ENCODE data around the gene GJA5. TPM values are rescaled to one million over a fixed set of nuclear protein-coding genes. Genes with fewer than 3 reads are reported as not detected.

Gene GJA5
- total RNA-seq, 1 donor: 0.86 TPM

DNA sequence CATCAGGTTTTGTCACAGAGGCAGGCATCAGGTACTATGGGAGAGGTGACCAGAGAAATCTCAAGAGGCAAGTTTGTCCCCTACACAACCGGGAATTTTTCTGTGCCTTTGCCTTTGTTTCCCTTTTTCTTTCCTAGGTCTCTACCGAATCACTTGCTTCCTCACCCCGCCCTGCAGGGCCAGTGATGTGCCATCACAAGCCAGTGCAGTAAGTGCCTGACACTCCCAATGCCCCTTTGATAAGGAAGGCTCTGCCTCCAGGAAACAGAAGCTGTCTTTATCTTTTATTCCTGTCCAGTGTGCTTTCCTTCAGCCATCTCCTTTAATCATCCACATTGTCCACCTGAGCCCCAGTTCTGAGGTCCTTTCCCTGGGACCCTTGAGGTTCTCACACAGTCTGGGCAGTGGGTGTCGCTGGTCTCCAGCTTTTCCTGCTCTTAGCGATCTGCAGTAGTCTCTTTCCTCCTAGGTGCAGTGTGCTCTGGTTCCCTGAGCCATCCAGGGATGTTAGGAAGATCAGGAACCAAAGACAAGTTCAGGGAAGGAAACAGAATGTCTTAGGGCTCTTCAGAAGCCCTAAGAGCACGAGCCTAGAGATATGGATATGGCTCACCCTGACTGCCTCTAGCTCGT lies 36.6 kb downstream of the GJA5 start:
- TF ChIP-seq, protein P1, sequence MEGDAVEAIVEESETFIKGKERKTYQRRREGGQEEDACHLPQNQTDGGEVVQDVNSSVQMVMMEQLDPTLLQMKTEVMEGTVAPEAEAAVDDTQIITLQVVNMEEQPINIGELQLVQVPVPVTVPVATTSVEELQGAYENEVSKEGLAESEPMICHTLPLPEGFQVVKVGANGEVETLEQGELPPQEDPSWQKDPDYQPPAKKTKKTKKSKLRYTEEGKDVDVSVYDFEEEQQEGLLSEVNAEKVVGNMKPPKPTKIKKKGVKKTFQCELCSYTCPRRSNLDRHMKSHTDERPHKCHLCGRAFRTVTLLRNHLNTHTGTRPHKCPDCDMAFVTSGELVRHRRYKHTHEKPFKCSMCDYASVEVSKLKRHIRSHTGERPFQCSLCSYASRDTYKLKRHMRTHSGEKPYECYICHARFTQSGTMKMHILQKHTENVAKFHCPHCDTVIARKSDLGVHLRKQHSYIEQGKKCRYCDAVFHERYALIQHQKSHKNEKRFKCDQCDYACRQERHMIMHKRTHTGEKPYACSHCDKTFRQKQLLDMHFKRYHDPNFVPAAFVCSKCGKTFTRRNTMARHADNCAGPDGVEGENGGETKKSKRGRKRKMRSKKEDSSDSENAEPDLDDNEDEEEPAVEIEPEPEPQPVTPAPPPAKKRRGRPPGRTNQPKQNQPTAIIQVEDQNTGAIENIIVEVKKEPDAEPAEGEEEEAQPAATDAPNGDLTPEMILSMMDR (IDR thresholded peaks at IDR 0.05; ENCODE audit: insufficient read depth, low read depth, low read length): peak; percentile 55
- no peak overlapping the region for H3K4me3 ChIP-seq (ENCODE audit: low read depth, low read length)
- DNase-seq (ENCODE audit: low read depth): peak; percentile 17

- no peak overlapping the region for H3K4me3 ChIP-seq (ENCODE audit: low read depth, low read length)
- no peak for DNase-seq (ENCODE audit: low read depth)
- TF ChIP-seq, protein P1 (IDR thresholded peaks at IDR 0.05; ENCODE audit: insufficient read depth, low read depth, low read length): no peak
Observed at GRCh38 chr1:147722124-147722523, 38.3 kb downstream of the GJA5 start.

- peak; percentile 16 for DNase-seq (ENCODE audit: low read depth)
- TF ChIP-seq, protein P1 (IDR thresholded peaks at IDR 0.05; ENCODE audit: insufficient read depth, low read depth, low read length): no peak
- no peak overlapping the region for H3K4me3 ChIP-seq (ENCODE audit: low read depth, low read length)
Observed at GRCh38 chr1:147721716-147722115, 38.7 kb downstream of the GJA5 start.

DNA sequence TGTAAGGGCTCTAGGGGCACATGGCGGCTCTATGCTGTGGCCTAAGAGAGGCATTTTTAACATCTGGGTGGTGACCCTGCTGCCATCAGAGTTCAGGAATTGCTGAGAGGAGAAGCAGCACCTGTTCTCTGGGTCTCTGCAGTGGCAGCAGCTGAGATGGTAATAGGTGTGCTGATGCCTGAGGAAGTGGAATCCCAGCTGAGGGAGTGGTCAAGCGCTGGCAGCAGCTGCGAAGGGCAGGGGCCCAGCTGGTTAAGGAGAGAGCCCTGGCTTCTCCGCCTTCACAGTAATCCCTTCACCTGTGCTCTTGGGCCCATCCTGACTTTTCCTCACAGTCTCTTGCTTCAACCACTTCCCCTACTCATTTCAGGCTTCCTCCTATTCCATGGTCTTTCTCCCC lies 39.8 kb downstream of the GJA5 start:
- TF ChIP-seq, protein P1 (IDR thresholded peaks at IDR 0.05; ENCODE audit: insufficient read depth, low read depth, low read length): no peak
- H3K4me3 ChIP-seq (ENCODE audit: low read depth, low read length): no peak overlapping the region
- no peak for DNase-seq (ENCODE audit: low read depth)

- TF ChIP-seq, protein P1 (IDR thresholded peaks at IDR 0.05; ENCODE audit: insufficient read depth, low read depth, low read length): no peak
- DNase-seq (ENCODE audit: low read depth): no peak
- no peak overlapping the region for H3K4me3 ChIP-seq (ENCODE audit: low read depth, low read length)
Observed at GRCh38 chr1:147719711-147720225, 40.6 kb downstream of the GJA5 start.

- TF ChIP-seq, protein P1 (IDR thresholded peaks at IDR 0.05; ENCODE audit: insufficient read depth, low read depth, low read length): no peak
- H3K4me3 ChIP-seq (ENCODE audit: low read depth, low read length): no peak overlapping the region
- no peak for DNase-seq (ENCODE audit: low read depth)
Observed at GRCh38 chr1:147719029-147719698, 41.2 kb downstream of the GJA5 start.
